Activated CD4-positive, CD25-positive, alpha-beta regulatory T cell treated with anti-CD3 and anti-CD28 coated beads, Interleukin-2, amount 50 U/mL, for 16 hours (primary cell): ENCODE measurements around the gene IMPG2.
"Not testable (repeated sequence)": the region's sequence is repeated elsewhere in the genome, so short reads cannot be mapped to it uniquely, and the experiment has no call there.

ENCODE experiments used
- DNase-seq: peaks from one replicate; pipeline ENCODE4 v3.0.0-alpha.2; 2020; ENCODE audit warnings: low read depth, low spot score

Gene IMPG2

GRCh38 chr3:101320475-101320874, at the start of gene IMPG2:
TSS of gene IMPG2 (minus strand) at chr3:101320575. CDS start at chr3:101320372, 203 bp downstream.
- no peak for DNase-seq

DNA sequence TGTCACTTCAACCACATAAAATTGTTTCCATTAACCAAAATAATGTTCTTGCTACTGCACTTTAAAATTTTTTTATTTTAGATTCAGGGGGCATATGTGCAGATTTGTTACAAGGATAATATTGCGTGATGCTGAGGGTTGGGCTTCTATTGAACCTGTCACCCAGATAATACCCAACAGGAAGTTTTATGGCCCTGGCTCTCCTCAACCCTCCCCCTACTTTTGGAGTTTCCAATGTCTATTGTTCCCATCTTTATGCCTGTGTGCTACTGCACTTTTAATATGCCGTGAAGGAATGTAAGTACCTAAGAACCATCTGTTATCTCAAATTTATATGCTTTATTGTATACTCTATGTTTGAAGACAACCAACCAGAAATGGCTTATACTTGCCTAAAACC, 42.0 kb upstream of the IMPG2 start:
- no peak for DNase-seq

- DNase-seq, result no peak
Observed at GRCh38 chr3:101351829-101352228, 31.5 kb upstream of the IMPG2 start.

- no peak for DNase-seq
Observed at GRCh38 chr3:101340591-101340990, 20.2 kb upstream of the IMPG2 start.

- DNase-seq, result no peak
Observed at GRCh38 chr3:101333883-101334282, 13.5 kb upstream of the IMPG2 start.

DNA sequence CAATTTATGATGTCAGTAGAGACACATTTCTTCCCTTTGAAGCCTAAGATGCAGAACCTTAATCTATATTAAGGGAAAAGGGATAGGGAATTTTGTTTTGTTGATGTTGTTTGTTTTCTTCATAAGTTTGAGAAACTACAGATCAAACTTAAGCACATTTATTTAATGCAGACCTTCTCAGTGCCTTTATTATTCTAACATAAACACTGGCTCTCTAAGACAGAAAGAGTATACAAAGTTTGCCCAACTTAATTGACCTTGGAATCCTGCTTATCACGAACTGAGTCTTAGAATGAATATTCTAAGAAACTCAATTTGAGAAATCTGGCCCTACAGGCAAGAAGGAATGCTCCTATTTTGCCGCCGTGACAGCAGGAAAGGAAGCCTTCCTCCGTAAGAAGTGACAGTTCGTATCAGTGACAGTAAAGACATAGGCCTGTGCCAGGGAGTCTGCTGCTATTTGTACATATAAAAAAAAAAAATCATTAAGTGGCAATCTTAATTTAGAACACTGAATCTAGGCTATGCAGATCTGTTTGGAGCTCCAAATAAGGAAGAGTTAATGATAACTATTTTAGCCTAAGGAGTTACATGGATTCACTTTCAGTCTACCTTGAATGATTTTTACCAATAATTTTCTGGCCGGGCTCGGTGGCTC, 8.8 kb upstream of the IMPG2 start:
- DNase-seq, result no peak

DNA sequence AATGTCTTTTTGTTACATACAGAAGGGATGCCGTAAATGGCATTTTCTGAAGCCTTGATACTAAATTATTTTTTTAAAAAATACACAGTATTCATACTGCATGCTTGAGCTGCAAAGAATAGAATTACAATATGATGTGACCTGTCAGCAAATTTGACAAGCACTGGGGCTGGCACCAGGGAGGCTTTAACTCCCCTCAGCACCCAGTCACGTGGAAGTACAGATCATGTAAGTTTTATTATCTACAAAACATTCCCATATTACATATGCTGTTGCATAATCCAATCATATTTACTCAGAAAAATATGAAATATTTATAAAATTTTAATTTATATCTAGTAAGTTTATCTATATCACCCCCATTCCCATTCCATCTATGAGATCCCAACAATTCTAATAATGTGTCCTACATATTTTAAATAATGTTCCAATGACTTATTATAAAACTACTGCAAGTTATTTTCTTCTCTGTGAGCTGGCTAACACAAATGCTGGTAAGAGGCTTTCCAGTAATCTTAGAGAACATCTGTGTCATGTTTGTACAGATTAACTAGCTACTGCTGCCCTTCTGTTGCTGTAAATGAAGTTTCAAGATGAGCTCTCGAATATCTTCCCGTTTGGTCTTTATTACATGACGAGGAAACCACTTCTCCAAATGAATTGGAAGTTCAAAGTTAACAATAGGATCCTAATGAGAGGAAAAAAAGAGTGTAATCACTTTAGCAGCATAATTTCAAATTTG, 5.2 kb upstream of the IMPG2 start:
- DNase-seq, result no peak

- DNase-seq, result no peak
Observed at GRCh38 chr3:101319531-101319930, 844 bp downstream of the IMPG2 start.

DNA sequence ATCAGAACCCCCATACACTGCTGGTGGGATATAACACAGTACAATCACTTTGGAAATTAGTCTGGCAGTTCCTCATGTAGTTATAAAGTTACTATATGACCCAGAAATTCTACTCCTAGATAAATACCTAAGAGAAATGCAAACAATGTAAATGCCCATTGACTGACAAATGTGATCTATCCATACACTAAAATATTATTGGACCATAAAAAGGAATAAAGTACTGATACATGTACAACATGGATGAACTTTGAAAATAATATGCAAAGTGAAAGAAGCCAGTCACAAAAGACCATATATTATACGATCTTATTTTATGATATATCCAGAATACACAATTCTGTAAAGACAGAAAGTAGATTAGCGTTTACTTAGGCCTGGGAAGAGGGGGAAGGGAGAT, 7.8 kb downstream of the IMPG2 start:
- no peak for DNase-seq

- DNase-seq, result no peak
Observed at GRCh38 chr3:101311676-101312075, 8.7 kb downstream of the IMPG2 start.

GRCh38 chr3:101310978-101311375, 9.4 kb downstream of the IMPG2 start:
- DNase-seq, result no peak

- not testable (repeated sequence) for DNase-seq
Observed at GRCh38 chr3:101308147-101308772, 12.1 kb downstream of the IMPG2 start.

GRCh38 chr3:101303836-101304235, 16.5 kb downstream of the IMPG2 start:
- no peak for DNase-seq

- no peak for DNase-seq
Observed at GRCh38 chr3:101303089-101303731, 17.2 kb downstream of the IMPG2 start.

GRCh38 chr3:101300073-101300472, 20.3 kb downstream of the IMPG2 start:
- DNase-seq, result no peak

GRCh38 chr3:101292027-101292426, 28.3 kb downstream of the IMPG2 start:
- DNase-seq, result no peak

- no peak for DNase-seq
Observed at GRCh38 chr3:101288294-101288693, 32.1 kb downstream of the IMPG2 start.

DNA sequence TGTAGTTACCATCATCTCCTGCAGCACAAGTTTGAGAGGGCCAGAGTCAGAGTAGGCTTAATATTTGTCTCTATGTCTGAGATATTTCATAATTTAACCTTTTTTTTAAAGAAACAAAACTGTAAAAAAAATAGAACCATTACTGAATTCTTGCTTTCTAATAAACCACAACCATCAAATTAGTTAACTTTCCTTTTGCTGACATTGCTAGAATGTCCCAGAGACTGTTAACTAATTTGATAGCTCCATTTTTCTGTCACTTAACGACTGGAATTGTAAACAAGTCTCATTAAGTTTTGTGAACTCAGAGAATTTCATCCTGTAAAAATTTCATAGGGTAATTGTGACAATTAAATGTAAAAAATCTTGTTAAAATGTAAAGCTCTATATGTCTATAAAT, 35.6 kb downstream of the IMPG2 start:
- no peak for DNase-seq

DNA sequence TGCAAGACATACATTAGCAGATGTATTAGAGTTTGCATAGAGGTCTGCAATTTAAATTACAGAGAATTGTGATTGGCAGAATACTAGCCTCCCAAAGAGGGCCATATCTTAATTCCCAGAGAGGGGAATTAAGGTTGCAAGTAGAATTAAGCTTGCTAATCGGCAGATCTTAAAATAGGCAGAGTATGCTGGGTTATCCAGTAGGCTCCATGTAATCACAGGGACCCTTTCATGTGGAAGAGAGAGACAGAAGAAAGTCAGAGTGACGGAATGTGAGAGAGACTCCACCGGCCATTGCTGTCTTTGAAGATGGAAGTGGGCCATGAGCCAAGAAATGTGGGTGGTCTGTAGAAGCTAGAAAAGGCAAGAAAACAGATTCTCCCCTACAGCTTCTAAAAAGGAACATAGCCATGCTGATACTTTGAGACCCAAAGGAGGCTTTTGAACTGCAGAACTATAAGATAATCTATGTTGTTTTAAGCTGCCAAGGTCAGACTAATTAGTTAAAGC, 38.8 kb downstream of the IMPG2 start:
- DNase-seq, result no peak

- DNase-seq, result no peak
Observed at GRCh38 chr3:101279765-101280385, 40.5 kb downstream of the IMPG2 start.

GRCh38 chr3:101279162-101279561, 41.2 kb downstream of the IMPG2 start:
- DNase-seq, result no peak

- no peak for DNase-seq
Observed at GRCh38 chr3:101278727-101279126, 41.6 kb downstream of the IMPG2 start.
